Measurements from ENCODE around the gene SETD6. TPM values are rescaled to one million over a fixed set of nuclear protein-coding genes. Genes with fewer than 3 reads are reported as not detected.
A peak's percentile ranks its signal among the peaks of the same experiment; 100 is the strongest.

The SETD6 gene
- total and polyA plus RNA-seq, 5 donors = 8.5 to 12.4 (median 9.9) TPM

DNA sequence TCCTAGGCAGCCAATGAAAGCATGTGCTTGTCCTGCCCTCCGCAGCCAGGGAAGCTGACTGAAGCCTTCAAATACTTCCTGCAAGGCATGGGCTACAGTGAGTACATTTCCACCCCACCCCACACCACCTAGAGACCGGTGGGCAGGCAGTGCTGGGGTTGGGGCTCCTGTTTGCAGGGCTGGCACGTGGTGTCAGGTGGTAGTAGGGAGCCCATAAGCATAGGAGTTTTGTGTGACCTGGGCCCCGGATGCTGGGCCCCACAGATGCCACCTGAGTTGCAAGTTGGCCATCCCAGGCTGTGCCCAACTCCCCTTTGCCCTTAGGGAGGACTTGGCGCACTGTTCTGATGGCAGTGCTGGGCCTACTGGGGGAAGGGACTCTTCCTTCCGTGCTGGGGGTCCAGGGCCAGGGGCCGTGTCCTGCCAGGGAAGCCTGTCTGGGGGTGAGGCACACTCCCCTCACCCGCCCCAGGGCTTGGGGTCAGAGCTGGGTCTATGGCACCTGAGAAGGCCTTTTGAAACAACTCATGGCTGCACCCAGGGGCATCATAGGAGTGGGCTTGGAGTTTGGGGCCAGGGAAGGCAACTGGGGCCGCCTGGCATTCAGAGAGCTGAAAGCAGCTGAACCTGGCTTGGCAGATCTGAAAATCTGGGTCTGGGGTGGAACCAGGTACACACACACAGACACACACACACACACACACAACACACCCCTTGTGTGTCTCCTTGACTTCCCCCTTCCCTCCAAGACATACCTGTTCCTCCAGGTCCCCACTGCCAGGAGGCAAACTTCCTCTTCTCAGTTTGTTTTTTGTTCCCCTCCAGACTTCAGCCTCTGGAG lies 5.8 kb upstream of the SETD6 start:
- H3K4me1 ChIP-seq (ENCODE audit: control insufficient read depth, insufficient read depth, low read length) = no peaks in the 10 kb centered on the region
- no peak overlapping the region for H3K27ac ChIP-seq (ENCODE audit: low read length)
- DNase-seq = peak in 2 of 3 donors; percentile 31 to 40
- ATAC-seq = no peak
- H3K9me3 ChIP-seq (ENCODE audit: control insufficient read depth, low read length) = no peaks in the 10 kb centered on the region
- intact Hi-C loops (cut with DNase I) = loop anchor here in 2 of 4 donors (5.0 to 10.0 kb wide), 4 partner anchors 125 to 248 kb away; no protein-coding TSS in a partner anchor
- no peaks in the 10 kb centered on the region for H3K27me3 ChIP-seq (ENCODE audit: control insufficient read depth, insufficient read depth)
- H3K4me3 ChIP-seq (ENCODE audit: low read length) = no peak overlapping the region
- 87% methylated on average over 9 of the region's 9 CpGs for WGBS

DNA sequence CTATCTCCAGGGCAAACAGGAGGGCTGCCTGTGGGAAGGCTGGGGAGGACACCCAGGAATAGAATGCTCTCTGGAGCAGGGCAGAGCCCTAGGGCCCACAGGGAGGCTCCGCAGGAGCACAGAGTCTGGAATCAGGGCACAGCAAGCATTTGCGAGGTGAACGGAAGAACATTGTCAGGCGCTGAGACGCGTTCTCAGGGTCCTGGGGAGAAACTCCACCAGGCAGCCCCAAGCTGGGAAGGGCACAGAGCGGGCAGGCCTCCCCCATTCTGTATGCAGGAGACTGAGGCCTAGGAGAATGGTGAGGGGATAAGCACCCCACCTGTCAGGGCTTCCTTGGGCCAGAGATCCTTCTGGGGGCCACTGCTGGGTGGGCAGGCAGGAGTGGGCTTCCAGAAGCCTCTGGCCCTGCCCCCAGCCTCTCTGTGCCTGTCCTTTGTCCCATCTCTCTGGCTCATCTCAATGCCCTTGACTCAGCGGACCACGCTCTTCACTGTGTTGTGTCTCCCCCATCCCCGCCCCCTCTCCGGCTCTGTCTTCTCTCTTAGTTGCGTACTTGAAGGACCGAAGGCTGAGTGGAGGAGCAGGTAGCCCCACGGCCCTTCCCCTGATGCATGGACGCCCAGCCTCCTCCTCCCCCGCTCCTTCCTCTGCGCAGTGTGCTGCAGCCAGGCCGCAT lies 5.1 kb upstream of the SETD6 start:
- DNase-seq (peak in 1 of 3 donors; percentile 45), ATAC-seq (no peak)
- WGBS = 92% methylated on average over 18 of the region's 18 CpGs
- Histone ChIP-seq H3K4me1 (ENCODE audit: control insufficient read depth, insufficient read depth, low read length) (no peaks in the 10 kb centered on the region), H3K9me3 (ENCODE audit: control insufficient read depth, low read length) (no peaks in the 10 kb centered on the region), H3K27me3 (ENCODE audit: control insufficient read depth, insufficient read depth) (no peaks in the 10 kb centered on the region), H3K4me3 (ENCODE audit: low read length) (no peak overlapping the region), H3K27ac (ENCODE audit: low read length) (no peak overlapping the region)
- intact Hi-C loops (cut with DNase I) = loop anchor here in 2 of 4 donors (5.0 to 10.0 kb wide), 4 partner anchors 125 to 247 kb away; no protein-coding TSS in a partner anchor

DNA sequence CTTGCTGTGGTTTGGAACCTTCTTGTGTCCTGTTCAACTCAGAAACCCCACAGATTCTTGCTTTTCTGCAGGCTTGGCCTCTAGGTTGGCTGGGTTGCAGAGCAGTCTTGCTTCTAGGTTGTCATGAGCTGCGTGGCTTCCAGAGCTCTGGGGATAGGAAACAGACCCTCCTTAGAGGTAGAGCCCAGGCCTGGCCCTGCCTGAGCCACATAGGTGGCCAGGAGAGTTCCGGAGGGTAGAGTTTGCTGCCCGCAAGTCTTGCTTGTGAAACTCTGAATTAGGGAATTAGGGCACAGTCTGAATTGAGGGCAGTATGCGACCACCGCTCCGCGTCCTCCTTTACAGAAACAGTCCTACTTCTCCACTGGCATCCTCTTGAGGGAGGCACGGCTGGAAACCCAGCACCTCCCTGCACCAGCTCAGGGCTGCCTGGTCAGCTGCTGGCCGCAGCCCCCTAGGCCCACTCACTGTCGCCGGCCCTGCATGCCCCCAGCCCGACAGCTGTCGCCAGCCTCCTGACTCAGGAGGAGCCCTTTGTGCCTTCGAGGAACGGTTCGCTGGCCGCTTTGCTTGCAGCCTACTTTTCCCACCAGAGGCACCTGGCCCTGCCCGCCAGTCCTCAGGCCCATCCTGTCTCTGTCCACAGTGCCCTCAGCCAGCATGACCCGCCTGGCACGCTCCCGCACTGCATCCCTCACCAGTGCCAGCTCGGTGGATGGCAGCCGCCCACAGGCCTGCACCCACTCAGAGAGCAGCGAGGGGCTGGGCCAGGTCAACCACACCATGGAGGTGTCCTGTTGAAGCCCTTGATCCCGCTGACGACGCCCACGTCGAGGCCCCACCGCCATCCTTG lies 4.3 kb upstream of the SETD6 start:
- 87% methylated on average over 30 of the region's 30 CpGs for WGBS
- no peak overlapping the region for H3K27ac ChIP-seq (ENCODE audit: low read length)
- intact Hi-C loops (cut with DNase I) = loop anchor here in 2 of 4 donors (5.0 to 10.0 kb wide), 4 partner anchors 124 to 246 kb away; no protein-coding TSS in a partner anchor
- DNase-seq (peak in 2 of 3 donors; percentile 46 to 51), ATAC-seq (no peak)
- no peak overlapping the region for H3K4me3 ChIP-seq (ENCODE audit: low read length)
- H3K27me3 ChIP-seq (ENCODE audit: control insufficient read depth, insufficient read depth) = no peaks in the 10 kb centered on the region
- H3K4me1 ChIP-seq (ENCODE audit: control insufficient read depth, insufficient read depth, low read length) = no peaks in the 10 kb centered on the region
- no peaks in the 10 kb centered on the region for H3K9me3 ChIP-seq (ENCODE audit: control insufficient read depth, low read length)

GRCh38 chr16:58511933-58512815 lies 3.1 kb upstream of the SETD6 start:
- intact Hi-C loops (cut with DNase I) = loop anchor here in 2 of 4 donors (5.0 to 10.0 kb wide), 4 partner anchors 123 to 245 kb away; no protein-coding TSS in a partner anchor
- peak in 1 of 2 donors; percentile 22 for ATAC-seq
- peak; percentile 76 to 92 (median 88) for DNase-seq
- no peak overlapping the region for H3K4me3 ChIP-seq (ENCODE audit: low read length)
- WGBS = 59% methylated on average over 17 of the region's 17 CpGs
- no peaks in the 10 kb centered on the region for H3K27me3 ChIP-seq (ENCODE audit: control insufficient read depth, insufficient read depth)
- no peak overlapping the region for H3K27ac ChIP-seq (ENCODE audit: low read length)
- H3K4me1 ChIP-seq (ENCODE audit: control insufficient read depth, insufficient read depth, low read length) = peaks cover 5% of the 10 kb centered on the region
- H3K9me3 ChIP-seq (ENCODE audit: control insufficient read depth, low read length) = no peaks in the 10 kb centered on the region

GRCh38 chr16:58513874-58514273 lies 1.4 kb upstream of the SETD6 start:
- 89% methylated on average over 3 of the region's 3 CpGs for WGBS
- DNase-seq (no peak), ATAC-seq (no peak)
- Histone ChIP-seq H3K4me1 (ENCODE audit: control insufficient read depth, insufficient read depth, low read length) (peaks cover 5% of the 10 kb centered on the region), H3K4me3 (ENCODE audit: low read length) (no peak overlapping the region), H3K27me3 (ENCODE audit: control insufficient read depth, insufficient read depth) (no peaks in the 10 kb centered on the region), H3K9me3 (ENCODE audit: control insufficient read depth, low read length) (no peaks in the 10 kb centered on the region), H3K27ac (ENCODE audit: low read length) (no peak overlapping the region)
- intact Hi-C loops (cut with DNase I) = loop anchor here in 2 of 4 donors (5.0 to 10.0 kb wide), 4 partner anchors 121 to 243 kb away; no protein-coding TSS in a partner anchor

- WGBS = 15% methylated on average over 66 of the region's 66 CpGs
- intact Hi-C loops (cut with DNase I) = loop anchor here in 2 of 4 donors (10.0 kb wide), 3 partner anchors 119 to 239 kb away; no protein-coding TSS in a partner anchor
- Histone ChIP-seq H3K27me3 (ENCODE audit: control insufficient read depth, insufficient read depth) (no peaks in the 10 kb centered on the region), H3K9me3 (ENCODE audit: control insufficient read depth, low read length) (no peaks in the 10 kb centered on the region), H3K4me3 (ENCODE audit: low read length) (peak overlapping the region; percentile 56), H3K27ac (ENCODE audit: low read length) (peak overlapping the region; percentile 13), H3K4me1 (ENCODE audit: control insufficient read depth, insufficient read depth, low read length) (peaks cover 5% of the 10 kb centered on the region)
- peak; percentile 15 to 30 for ATAC-seq
- DNase-seq = peak in 2 of 3 donors; percentile 73 to 78
These were observed 802 bp downstream of the SETD6 start for GRCh38 chr16:58515871-58516767.

- Histone ChIP-seq H3K27me3 (ENCODE audit: control insufficient read depth, insufficient read depth) (no peaks in the 10 kb centered on the region), H3K4me1 (ENCODE audit: control insufficient read depth, insufficient read depth, low read length) (peaks cover 5% of the 10 kb centered on the region), H3K9me3 (ENCODE audit: control insufficient read depth, low read length) (no peaks in the 10 kb centered on the region), H3K27ac (ENCODE audit: low read length) (no peak overlapping the region), H3K4me3 (ENCODE audit: low read length) (no peak overlapping the region)
- DNase-seq = no peak
- no peak for ATAC-seq
- intact Hi-C loops (cut with DNase I) = loop anchor here in 2 of 4 donors (10.0 kb wide), 3 partner anchors 118 to 238 kb away; no protein-coding TSS in a partner anchor
- 88% methylated on average over 4 of the region's 4 CpGs for WGBS
These were observed 1.4 kb downstream of the SETD6 start for GRCh38 chr16:58516768-58517107.

GRCh38 chr16:58518083-58518979 lies 3.0 kb downstream of the SETD6 start:
- no peak for ATAC-seq
- Histone ChIP-seq H3K4me3 (ENCODE audit: low read length) (no peak overlapping the region), H3K4me1 (ENCODE audit: control insufficient read depth, insufficient read depth, low read length) (peaks cover 5% of the 10 kb centered on the region), H3K9me3 (ENCODE audit: control insufficient read depth, low read length) (no peaks in the 10 kb centered on the region), H3K27ac (ENCODE audit: low read length) (no peak overlapping the region), H3K27me3 (ENCODE audit: control insufficient read depth, insufficient read depth) (no peaks in the 10 kb centered on the region)
- no peak for DNase-seq
- 77% methylated on average over 8 of the region's 8 CpGs for WGBS
- intact Hi-C loops (cut with DNase I) = loop anchor here in 2 of 4 donors (10.0 kb wide), 3 partner anchors 116 to 236 kb away; no protein-coding TSS in a partner anchor
